Measurements from ENCODE around the gene ABCG5.

Gene ABCG5

GRCh38 chr2:43810452-43810851 is 28.2 kb downstream of the ABCG5 start:
- TF ChIP-seq CTCF (conservative IDR thresholded peaks at IDR 0.05; ENCODE audit: low read length) (no peak), EZH2phosphoT487 (IDR thresholded peaks at IDR 0.05; ENCODE audit: borderline replicate concordance) (no peak)
- Histone ChIP-seq H3K4me1 (ENCODE audit: insufficient read depth, low read length, poor library complexity, severe bottlenecking) (no peaks in the 10 kb centered on the region), H3K9me2 (replicated peaks; ENCODE audit: low read depth, low read length) (no peaks in the 10 kb centered on the region)

GRCh38 chr2:43806719-43807031 is 32.0 kb downstream of the ABCG5 start:
- Histone ChIP-seq H3K27me3 (ENCODE audit: insufficient read depth, low read length, poor library complexity, severe bottlenecking) (no peaks in the 10 kb centered on the region), H4K20me1 (ENCODE audit: insufficient read depth, low read length, poor library complexity, severe bottlenecking) (no peaks in the 10 kb centered on the region), H3K9ac (ENCODE audit: low read depth, low read length, poor library complexity, severe bottlenecking) (no peak overlapping the region), H3K36me3 (ENCODE audit: insufficient read depth, low read length) (no peaks in the 10 kb centered on the region), H3K9me3 (ENCODE audit: insufficient read depth, low read depth, low read length) (no peaks in the 10 kb centered on the region), H2AFZ (ENCODE audit: low read length) (no peak overlapping the region), H3K4me1 (ENCODE audit: insufficient read depth, low read length, poor library complexity, severe bottlenecking) (no peaks in the 10 kb centered on the region), H3K4me2 (ENCODE audit: low read depth, low read length, poor library complexity, severe bottlenecking) (no peak overlapping the region), H3F3A (ENCODE audit: low read depth) (no peaks in the 10 kb centered on the region), H3K9me2 (replicated peaks; ENCODE audit: low read depth, low read length) (no peaks in the 10 kb centered on the region), H3K79me2 (ENCODE audit: insufficient read depth, low read length) (no peaks in the 10 kb centered on the region), H3K4me3 (ENCODE audit: low read length, poor library complexity, severe bottlenecking) (no peak overlapping the region)
- TF ChIP-seq EZH2phosphoT487 (IDR thresholded peaks at IDR 0.05; ENCODE audit: borderline replicate concordance), result no peak
- TF ChIP-seq CTCF (conservative IDR thresholded peaks at IDR 0.05; ENCODE audit: low read length), result no peak

More at GRCh38 chr2:43810452-43810851, 28.2 kb downstream of the ABCG5 start:
- no peak overlapping the region for H3K4me2 ChIP-seq (ENCODE audit: low read depth, low read length, poor library complexity, severe bottlenecking)
- H2AFZ ChIP-seq (ENCODE audit: low read length), result no peak overlapping the region
- no peaks in the 10 kb centered on the region for H3F3A ChIP-seq (ENCODE audit: low read depth)
- H3K27me3 ChIP-seq (ENCODE audit: insufficient read depth, low read length, poor library complexity, severe bottlenecking), result no peaks in the 10 kb centered on the region
- no peaks in the 10 kb centered on the region for H3K79me2 ChIP-seq (ENCODE audit: insufficient read depth, low read length)
- no peak overlapping the region for H3K9ac ChIP-seq (ENCODE audit: low read depth, low read length, poor library complexity, severe bottlenecking)
- no peak overlapping the region for H3K4me3 ChIP-seq (ENCODE audit: low read length, poor library complexity, severe bottlenecking)
- H3K9me3 ChIP-seq (ENCODE audit: insufficient read depth, low read depth, low read length), result no peaks in the 10 kb centered on the region
- H3K36me3 ChIP-seq (ENCODE audit: insufficient read depth, low read length), result no peaks in the 10 kb centered on the region
- H4K20me1 ChIP-seq (ENCODE audit: insufficient read depth, low read length, poor library complexity, severe bottlenecking), result no peaks in the 10 kb centered on the region

GRCh38 chr2:43803113-43803512 is 35.5 kb downstream of the ABCG5 start:
- H3K9me2 ChIP-seq (replicated peaks; ENCODE audit: low read depth, low read length), result no peaks in the 10 kb centered on the region
- H4K20me1 ChIP-seq (ENCODE audit: insufficient read depth, low read length, poor library complexity, severe bottlenecking), result no peaks in the 10 kb centered on the region
- H3K9ac ChIP-seq (ENCODE audit: low read depth, low read length, poor library complexity, severe bottlenecking), result no peak overlapping the region
- no peak overlapping the region for H2AFZ ChIP-seq (ENCODE audit: low read length)
- TF ChIP-seq EZH2phosphoT487 (IDR thresholded peaks at IDR 0.05; ENCODE audit: borderline replicate concordance) (no peak), CTCF (conservative IDR thresholded peaks at IDR 0.05; ENCODE audit: low read length) (no peak)
- no peaks in the 10 kb centered on the region for H3K36me3 ChIP-seq (ENCODE audit: insufficient read depth, low read length)
- H3K27me3 ChIP-seq (ENCODE audit: insufficient read depth, low read length, poor library complexity, severe bottlenecking), result no peaks in the 10 kb centered on the region
- H3K4me1 ChIP-seq (ENCODE audit: insufficient read depth, low read length, poor library complexity, severe bottlenecking), result no peaks in the 10 kb centered on the region
- H3K9me3 ChIP-seq (ENCODE audit: insufficient read depth, low read depth, low read length), result no peaks in the 10 kb centered on the region
- no peaks in the 10 kb centered on the region for H3F3A ChIP-seq (ENCODE audit: low read depth)
- H3K4me3 ChIP-seq (ENCODE audit: low read length, poor library complexity, severe bottlenecking), result no peak overlapping the region
- H3K4me2 ChIP-seq (ENCODE audit: low read depth, low read length, poor library complexity, severe bottlenecking), result no peak overlapping the region
- no peaks in the 10 kb centered on the region for H3K79me2 ChIP-seq (ENCODE audit: insufficient read depth, low read length)
